ENCODE measurements around the gene TUT4.
"Not testable (repeated sequence)": the region's sequence is repeated elsewhere in the genome, so short reads cannot be mapped to it uniquely, and the experiment has no call there.

Gene TUT4, protein sequence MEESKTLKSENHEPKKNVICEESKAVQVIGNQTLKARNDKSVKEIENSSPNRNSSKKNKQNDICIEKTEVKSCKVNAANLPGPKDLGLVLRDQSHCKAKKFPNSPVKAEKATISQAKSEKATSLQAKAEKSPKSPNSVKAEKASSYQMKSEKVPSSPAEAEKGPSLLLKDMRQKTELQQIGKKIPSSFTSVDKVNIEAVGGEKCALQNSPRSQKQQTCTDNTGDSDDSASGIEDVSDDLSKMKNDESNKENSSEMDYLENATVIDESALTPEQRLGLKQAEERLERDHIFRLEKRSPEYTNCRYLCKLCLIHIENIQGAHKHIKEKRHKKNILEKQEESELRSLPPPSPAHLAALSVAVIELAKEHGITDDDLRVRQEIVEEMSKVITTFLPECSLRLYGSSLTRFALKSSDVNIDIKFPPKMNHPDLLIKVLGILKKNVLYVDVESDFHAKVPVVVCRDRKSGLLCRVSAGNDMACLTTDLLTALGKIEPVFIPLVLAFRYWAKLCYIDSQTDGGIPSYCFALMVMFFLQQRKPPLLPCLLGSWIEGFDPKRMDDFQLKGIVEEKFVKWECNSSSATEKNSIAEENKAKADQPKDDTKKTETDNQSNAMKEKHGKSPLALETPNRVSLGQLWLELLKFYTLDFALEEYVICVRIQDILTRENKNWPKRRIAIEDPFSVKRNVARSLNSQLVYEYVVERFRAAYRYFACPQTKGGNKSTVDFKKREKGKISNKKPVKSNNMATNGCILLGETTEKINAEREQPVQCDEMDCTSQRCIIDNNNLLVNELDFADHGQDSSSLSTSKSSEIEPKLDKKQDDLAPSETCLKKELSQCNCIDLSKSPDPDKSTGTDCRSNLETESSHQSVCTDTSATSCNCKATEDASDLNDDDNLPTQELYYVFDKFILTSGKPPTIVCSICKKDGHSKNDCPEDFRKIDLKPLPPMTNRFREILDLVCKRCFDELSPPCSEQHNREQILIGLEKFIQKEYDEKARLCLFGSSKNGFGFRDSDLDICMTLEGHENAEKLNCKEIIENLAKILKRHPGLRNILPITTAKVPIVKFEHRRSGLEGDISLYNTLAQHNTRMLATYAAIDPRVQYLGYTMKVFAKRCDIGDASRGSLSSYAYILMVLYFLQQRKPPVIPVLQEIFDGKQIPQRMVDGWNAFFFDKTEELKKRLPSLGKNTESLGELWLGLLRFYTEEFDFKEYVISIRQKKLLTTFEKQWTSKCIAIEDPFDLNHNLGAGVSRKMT (N-terminal part only)

DNA sequence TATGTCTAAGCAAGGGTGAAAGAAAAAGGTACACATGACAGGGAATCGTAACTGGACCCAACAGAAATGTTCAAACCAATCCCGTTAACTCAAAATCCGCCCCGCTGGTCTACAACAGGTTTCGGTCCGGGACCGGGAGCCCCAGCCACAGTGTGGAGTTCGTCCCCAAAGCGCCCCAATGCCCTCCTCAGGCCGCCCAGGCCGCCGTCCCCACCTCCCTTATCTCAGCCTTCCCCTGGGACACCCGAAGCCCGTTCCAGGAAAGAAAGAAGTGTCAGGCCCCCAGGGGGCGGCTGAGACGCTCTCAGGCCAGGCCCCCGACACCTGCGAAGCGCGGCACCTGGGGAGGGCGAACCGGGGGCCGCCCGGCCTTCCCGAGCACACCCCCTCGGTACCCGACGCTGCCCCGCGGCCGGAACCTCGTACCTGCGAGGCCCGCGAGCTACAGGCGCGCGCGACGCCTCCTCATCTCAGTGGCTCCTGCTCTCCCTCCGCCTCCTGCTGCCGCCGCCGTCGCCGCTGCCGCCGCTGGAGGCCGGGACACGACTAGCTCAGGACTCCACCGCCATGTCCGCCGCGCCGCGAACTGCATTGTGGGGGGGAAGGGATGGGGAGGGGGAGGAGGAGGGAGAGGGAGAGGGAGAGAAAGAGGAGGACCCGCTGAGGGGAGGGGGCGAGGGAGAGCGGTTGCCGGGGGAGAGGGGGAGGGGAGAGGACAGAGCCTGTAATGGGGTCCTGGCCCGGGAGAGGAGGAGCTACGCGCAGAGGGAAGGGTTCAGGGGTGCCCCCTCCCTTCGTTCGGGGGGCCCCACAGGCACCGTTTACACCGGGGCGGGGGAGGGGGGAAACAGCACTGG lies at the start of gene TUT4:
Gene TUT4, minus strand, starts transcription at position 588 of the 857 bp plus-strand sequence. CDS start 26,812 bp downstream, outside the sequence.
- peak; percentile 77 for DNase-seq

GRCh38 chr1:52601991-52602855 lies 49.3 kb upstream of the TUT4 start, which contains the start of gene GPX7:
Gene GPX7 (plus strand): TSS chr1:52602371. CDS start chr1:52602410, 39 bp downstream.
- DNase-seq, result peak; percentile 70

DNA sequence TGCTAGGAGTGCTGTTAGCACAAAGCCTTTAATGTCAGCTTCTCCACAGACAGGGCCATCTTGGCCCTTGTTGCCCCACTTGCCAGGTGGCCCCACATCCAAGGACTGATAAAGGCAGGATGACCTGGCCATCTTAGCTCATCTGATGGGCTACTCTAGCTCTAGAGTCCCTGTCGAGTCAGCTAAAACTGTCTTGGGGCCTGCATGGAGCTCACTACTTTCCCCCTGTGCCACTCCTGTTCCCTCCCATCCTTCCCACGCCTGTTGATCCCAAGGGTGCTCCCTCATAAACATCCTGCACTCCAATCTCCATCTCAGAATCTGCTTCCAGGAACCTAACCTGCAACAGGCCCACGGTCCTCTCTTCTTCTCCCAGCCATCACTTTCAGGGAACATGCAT lies 48.6 kb upstream of the TUT4 start:
- no peak for DNase-seq

- DNase-seq, result no peak
Measured at GRCh38 chr1:52600533-52601179, 47.8 kb upstream of the TUT4 start.

DNA sequence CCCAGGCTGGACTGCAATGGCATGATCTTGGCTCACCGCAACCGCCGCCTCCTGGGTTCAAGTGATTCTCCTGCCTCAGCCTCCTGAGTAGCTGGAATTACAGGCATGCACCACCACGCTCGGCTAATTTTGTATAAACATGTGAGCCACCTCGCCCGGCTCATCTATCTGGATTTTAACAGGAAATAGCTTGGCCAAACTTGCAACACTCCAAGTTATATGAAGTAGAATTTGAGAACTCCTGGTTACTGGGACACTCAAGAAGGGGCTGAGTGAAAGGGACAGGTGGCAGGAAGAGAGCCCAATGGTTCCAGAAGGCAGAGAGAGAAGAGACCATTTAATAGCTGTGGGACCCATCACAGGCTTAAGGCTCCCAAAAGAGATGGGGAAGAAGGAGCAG lies 46.3 kb upstream of the TUT4 start:
- no peak for DNase-seq

- DNase-seq, result no peak
Measured at GRCh38 chr1:52598729-52599128, 45.8 kb upstream of the TUT4 start.

GRCh38 chr1:52597912-52598311 lies 45.0 kb upstream of the TUT4 start:
- no peak for DNase-seq

DNA sequence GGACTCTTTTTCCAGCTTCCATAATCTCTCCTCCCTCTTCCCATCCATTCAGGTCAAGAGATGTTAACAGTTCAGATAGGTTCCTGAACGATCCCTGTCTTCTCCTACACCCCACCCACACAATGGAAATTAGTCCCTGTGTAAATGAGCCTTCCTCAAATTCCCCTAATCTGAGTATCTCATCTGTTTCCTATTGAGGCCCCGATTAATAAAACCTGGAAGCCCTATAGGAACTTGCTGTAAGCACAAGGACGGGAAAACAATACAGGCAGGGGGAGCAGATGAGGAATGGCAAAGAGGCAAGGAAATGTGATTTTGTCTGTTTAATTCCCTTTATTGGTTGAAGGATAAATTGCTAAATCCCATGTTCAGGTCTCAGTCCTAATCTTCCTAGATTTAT lies 42.2 kb upstream of the TUT4 start:
- no peak for DNase-seq

DNA sequence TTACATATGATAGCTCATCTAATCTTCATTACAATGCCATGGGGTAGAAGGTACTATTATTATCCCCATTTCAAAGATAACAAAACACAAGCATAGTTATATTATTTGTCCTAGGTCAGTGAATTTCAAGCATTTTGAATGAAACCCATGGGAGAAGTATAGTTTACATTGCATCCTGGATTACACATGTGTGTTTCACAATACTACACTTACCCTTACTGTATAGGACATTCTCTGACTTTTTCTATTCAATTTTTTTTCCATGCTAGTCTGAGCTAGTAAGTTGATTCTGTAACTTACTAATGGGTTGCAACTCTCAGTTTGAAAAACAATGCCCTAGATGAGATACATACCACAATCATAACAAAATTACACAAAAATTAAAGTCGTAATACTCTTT lies 40.6 kb upstream of the TUT4 start:
- no peak for DNase-seq

DNA sequence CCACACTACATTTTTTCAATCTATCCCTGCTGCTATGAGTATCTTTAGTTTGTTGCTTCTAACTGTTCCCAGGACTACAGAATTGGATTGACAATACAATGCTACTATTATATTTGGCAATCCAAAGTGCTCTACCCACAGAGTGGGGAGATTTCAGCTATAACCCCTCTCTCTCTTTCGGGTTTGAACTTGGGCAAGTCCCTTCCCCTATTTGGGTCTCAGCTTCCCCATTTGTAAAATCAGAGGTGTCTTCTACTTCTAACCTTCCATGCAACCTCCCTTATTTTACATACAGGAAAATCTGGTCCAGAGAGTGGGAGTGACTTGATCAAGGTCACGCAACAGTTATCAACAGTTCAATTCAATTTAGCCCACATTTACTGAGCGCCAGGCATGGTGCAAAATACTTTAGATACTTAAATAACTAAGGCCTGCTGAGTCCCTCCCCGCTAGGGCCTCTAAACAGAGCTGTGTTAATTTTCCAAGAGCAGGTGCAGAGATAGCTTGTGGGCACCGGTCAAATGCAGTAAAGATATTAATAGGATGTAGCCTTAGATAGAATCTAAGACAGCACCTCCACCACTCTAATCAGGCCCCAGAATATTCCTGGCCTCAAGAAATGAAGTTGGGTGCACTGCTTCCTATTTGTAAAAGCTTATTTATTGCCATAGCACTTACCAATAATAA lies 39.9 kb upstream of the TUT4 start:
- DNase-seq, result no peak

GRCh38 chr1:52590266-52590665 lies 37.4 kb upstream of the TUT4 start:
- DNase-seq, result no peak

DNA sequence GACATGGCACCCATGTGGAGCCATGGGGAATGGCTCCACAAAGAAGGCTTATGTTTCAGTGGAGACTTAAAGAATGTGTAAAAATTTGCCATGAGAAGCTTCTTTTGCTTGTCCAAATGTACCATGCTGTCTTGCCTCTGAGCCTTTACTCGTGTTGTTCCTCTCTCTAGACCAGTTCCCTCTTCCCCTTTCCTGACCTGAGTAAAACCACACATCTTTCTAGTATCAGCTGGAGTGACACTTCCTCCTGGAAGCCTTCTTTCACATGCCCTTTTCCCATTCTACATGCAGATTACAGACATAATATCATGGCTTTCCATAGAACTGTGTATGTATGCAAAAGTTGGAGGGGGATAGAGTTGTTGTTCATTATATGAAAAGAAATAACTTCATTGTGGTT lies 35.6 kb upstream of the TUT4 start:
- no peak for DNase-seq

GRCh38 chr1:52588027-52588426 lies 35.1 kb upstream of the TUT4 start:
- DNase-seq, result no peak

DNA sequence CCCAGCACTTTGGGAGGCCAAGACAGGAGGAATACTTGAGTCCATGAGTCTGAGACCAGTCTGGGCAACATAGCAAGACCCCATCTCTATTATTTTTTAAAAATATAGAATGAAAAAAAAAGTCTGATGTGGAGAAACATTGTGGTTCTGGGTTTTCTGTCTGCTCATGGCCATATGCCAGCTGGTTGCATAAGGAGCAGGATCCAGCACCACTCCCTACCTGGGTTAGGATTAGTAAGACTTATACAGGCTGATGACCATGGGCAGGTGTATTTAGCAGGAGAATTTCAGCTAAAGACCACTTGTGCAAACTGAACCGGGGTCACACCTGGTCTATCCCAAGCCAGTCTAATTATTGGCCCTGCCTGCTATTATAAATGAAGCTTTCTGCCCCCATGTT lies 32.6 kb upstream of the TUT4 start:
- no peak for DNase-seq

- DNase-seq, result no peak
Measured at GRCh38 chr1:52582116-52582696, 29.3 kb upstream of the TUT4 start.

GRCh38 chr1:52580283-52580682 lies 27.4 kb upstream of the TUT4 start:
- no peak for DNase-seq

DNA sequence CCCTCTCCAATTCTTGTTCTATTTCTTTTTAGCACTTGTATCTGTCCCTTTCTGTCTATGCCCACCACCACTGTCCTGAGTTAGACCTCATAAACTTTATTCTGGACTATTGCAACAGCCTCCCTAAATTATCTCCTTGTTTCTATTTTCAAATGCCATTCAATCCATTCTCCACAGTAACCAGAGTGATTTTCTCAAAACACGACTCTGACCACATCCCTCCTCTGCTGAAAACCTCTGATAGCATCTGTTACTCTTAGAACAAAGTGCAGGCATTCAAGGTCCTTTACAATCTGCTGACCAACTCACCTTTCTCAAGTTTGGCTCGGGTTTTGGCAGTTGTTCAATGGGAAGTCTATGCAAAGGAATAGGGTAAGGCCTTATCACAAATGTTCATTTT lies 26.5 kb upstream of the TUT4 start:
- no peak for DNase-seq

- DNase-seq, result not testable (repeated sequence)
Measured at GRCh38 chr1:52578066-52578465, 25.2 kb upstream of the TUT4 start.

- DNase-seq, result no peak
Measured at GRCh38 chr1:52576074-52576473, 23.2 kb upstream of the TUT4 start.

DNA sequence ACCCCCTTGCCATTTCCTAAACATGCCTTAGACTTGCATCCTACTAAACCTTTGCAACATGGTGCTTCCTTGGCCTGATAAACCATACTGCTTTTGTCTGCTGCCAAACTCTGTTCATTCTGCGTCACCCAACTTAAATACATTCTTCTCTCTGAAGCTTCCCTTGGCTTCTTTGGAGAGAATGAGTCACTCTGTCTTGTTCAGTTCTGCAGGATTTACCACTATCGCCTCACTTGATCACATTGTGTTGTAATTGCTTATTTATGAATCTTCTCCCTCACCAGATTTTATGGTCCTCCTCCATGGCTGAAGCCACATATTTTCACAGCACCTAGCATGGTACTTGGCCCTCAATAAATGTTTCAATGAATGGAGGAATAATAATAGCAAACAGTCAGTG lies 21.7 kb upstream of the TUT4 start:
- DNase-seq, result no peak
